GM10847 (cell line): ENCODE data around the gene GRXCR2.

Experiments
- POLR2A ChIP-seq: IDR thresholded peaks from 2 replicates; pipeline ENCODE4 v1.6.1; 2011; ENCODE audit not compliant: insufficient read length; ENCODE audit errors: extremely low read depth

GRXCR2 gene

GRCh38 chr5:145826895-145827674, 45.7 kb downstream of the GRXCR2 start:
- TF ChIP-seq POLR2A, result no peak

GRCh38 chr5:145825751-145826180, 47.0 kb downstream of the GRXCR2 start:
- no peak for TF ChIP-seq POLR2A

GRCh38 chr5:145824040-145824439, 48.8 kb downstream of the GRXCR2 start:
- no peak for TF ChIP-seq POLR2A

- TF ChIP-seq POLR2A, result no peak
These were observed 54.2 kb downstream of the GRXCR2 start for GRCh38 chr5:145818604-145819003.

GRCh38 chr5:145812877-145813276, 59.9 kb downstream of the GRXCR2 start:
- no peak for TF ChIP-seq POLR2A

GRCh38 chr5:145811834-145812625, 60.8 kb downstream of the GRXCR2 start:
- TF ChIP-seq POLR2A, result no peak
